K562 (cell line): Measurements from ENCODE around the gene SCFD2. TPM values are rescaled to one million over a fixed set of nuclear protein-coding genes. Genes with fewer than 3 reads are reported as not detected.

Source experiments
- ATAC-seq: fragments of 200-7000 bp; cut with Tn5 transposase; 3 replicates; pipeline ENCODE4 v1.9.1; 2020; ENCODE audit warnings: moderate library complexity
- BruUV-seq: library from RNA; stranded (reverse); fragments of 400-500 nt; replicated peaks from 2 replicates; lab custom pipeline; 2021; lab: Mats Ljungman, UMichigan
- CTCF ChIA-PET: fragments of 300-600 bp; formaldehyde crosslinking; extraction: SDS; loops from one replicate; lab custom pipeline; 2021; ENCODE audit warnings: low intra/inter-chr PET ratio; lab: Yijun Ruan, JAX
- POLR2A ChIA-PET: fragments of 300-600, 350-650 bp; sonication (Branson Sonifier 250); formaldehyde crosslinking; extraction: SDS; loops from one replicate; lab custom pipeline; 2021; ENCODE audit warnings: antibody characterized with exemption, inconsistent platforms; lab: Yijun Ruan, JAX
- DNase-seq, 4 experiments: peaks; one replicate each; pipeline versions ENCODE4 v3.0.0 to v3.0.0-alpha.2; 2011 to 2018; ENCODE audit warnings: low spot score in 3 of 4, mixed read lengths in 3 of 4; ENCODE audit errors: extremely low read depth in 1 of 4
- FAIRE-seq: peaks from 2 replicates; lab custom pipeline; 2011; peaks lifted over from hg19 to GRCh38; lab: Jason Lieb, UNC
- H2AFZ ChIP-seq: 2 replicates; pipeline ENCODE4 v1.6.0; 2011; ENCODE audit warnings: low read depth, low read length, control low read depth, inconsistent platforms
- H3K27ac ChIP-seq: fragments of 200-600 bp; 3 replicates; pipeline ENCODE4 v1.8.0; 2011; ENCODE audit warnings: low read depth, mild to moderate bottlenecking, control low read depth, inconsistent platforms, low read length, moderate library complexity, mixed read lengths; ENCODE audit errors: extremely low read depth
- H3K27me3 ChIP-seq, 2 experiments: fragments of 300-600 bp in 1 of 2; 2 replicates in 1 of 2; 3 replicates in 1 of 2; pipeline versions ENCODE4 v1.6.0 to v1.8.0; 2011; ENCODE audit warnings: inconsistent platforms in 2 of 2, low read length in 2 of 2, mild to moderate bottlenecking in 1 of 2, mixed read lengths in 1 of 2, moderate library complexity in 1 of 2; ENCODE audit not compliant: control insufficient read depth in 2 of 2, insufficient read depth in 2 of 2
- H3K36me3 ChIP-seq: fragments of 300-600 bp; 3 replicates; pipeline ENCODE4 v1.8.0; 2011; ENCODE audit warnings: mild to moderate bottlenecking, low read length, inconsistent platforms; ENCODE audit not compliant: control insufficient read depth, insufficient read depth
- H3K4me1 ChIP-seq, 2 experiments: fragments of 200-600 bp in 1 of 2; replicated peaks in 1 of 2; 2 replicates in 1 of 2; 3 replicates in 1 of 2; pipeline versions ENCODE4 v1.5.1 to v1.8.0; 2011; ENCODE audit warnings: inconsistent platforms in 2 of 2, low read length in 2 of 2, mild to moderate bottlenecking in 1 of 2, mixed read lengths in 1 of 2, moderate library complexity in 1 of 2; ENCODE audit not compliant: control insufficient read depth in 2 of 2, insufficient read depth in 2 of 2
- H3K4me2 ChIP-seq: 2 replicates; pipeline ENCODE4 v1.6.1; 2011; ENCODE audit warnings: low read length, control low read depth, inconsistent platforms, mixed read lengths; ENCODE audit not compliant: insufficient read depth
- H3K4me3 ChIP-seq: fragments of 200-600 bp; sonication (generic), shearing (Covaris generic); 2 replicates; pipeline ENCODE4 v1.5.1; 2016; ENCODE audit warnings: control low read depth, inconsistent platforms
- H3K79me2 ChIP-seq: fragments of 200-600 bp; 3 replicates; pipeline ENCODE4 v1.8.0; 2011; ENCODE audit warnings: low read length, inconsistent platforms; ENCODE audit not compliant: control insufficient read depth, insufficient read depth
- H3K9ac ChIP-seq, 2 experiments: 2 replicates each; pipeline versions ENCODE4 v1.6.0 to v1.6.1; 2011; ENCODE audit warnings: low read depth in 2 of 2, low read length in 2 of 2, control low read depth in 1 of 2, inconsistent platforms in 1 of 2, mild to moderate bottlenecking in 1 of 2, mixed read lengths in 1 of 2; ENCODE audit not compliant: insufficient read depth in 1 of 2
- H3K9me1 ChIP-seq: one replicate; pipeline ENCODE4 v1.6.0; 2011; ENCODE audit warnings: inconsistent platforms, mild to moderate bottlenecking, low read length, moderate library complexity; ENCODE audit not compliant: control insufficient read depth, insufficient read depth
- H3K9me3 ChIP-seq: replicated peaks from 2 replicates; pipeline ENCODE4 v1.5.1; 2011; ENCODE audit warnings: low read depth, low read length, inconsistent platforms; ENCODE audit not compliant: control insufficient read depth, insufficient read depth
- H4K20me1 ChIP-seq: replicated peaks from 2 replicates; pipeline ENCODE4 v1.6.1; 2011; ENCODE audit warnings: low read length, inconsistent platforms, mixed read lengths; ENCODE audit not compliant: control insufficient read depth, insufficient read depth
- CBX3 ChIP-seq, 2 experiments: IDR thresholded peaks; 1 replicate in 1 of 2; 2 replicates in 1 of 2; pipeline ENCODE4 v1.6.1; 2012; ENCODE audit warnings: inconsistent platforms in 2 of 2, low read length in 2 of 2, borderline replicate concordance in 1 of 2, control low read depth in 1 of 2
- CHD4 ChIP-seq: fragments of 200-600 bp; sonication (generic); IDR thresholded peaks from 3 replicates; pipeline ENCODE4 v1.6.1; 2012; ENCODE audit warnings: low read depth, mild to moderate bottlenecking, mixed read lengths, low read length, inconsistent platforms; ENCODE audit not compliant: insufficient read depth, insufficient replicate concordance, poor library complexity, severe bottlenecking
- ESRRA ChIP-seq: fragments of 450-650 bp; IDR thresholded peaks from 2 replicates; pipeline ENCODE4 v1.6.1; 2014; ENCODE audit warnings: low read depth, mild to moderate bottlenecking, moderate library complexity, borderline replicate concordance
- KDM5B ChIP-seq: fragments of 200-600 bp; sonication (generic); IDR thresholded peaks from 2 replicates; pipeline ENCODE4 v1.6.1; 2012; ENCODE audit warnings: low read depth, mild to moderate bottlenecking, moderate library complexity, low read length, control low read depth, inconsistent platforms; ENCODE audit not compliant: insufficient replicate concordance
- PCBP1 ChIP-seq: fragments of 200-400 bp; formaldehyde crosslinking; IDR thresholded peaks from 2 replicates; pipeline ENCODE4 v1.6.1; 2018; ENCODE audit warnings: mild to moderate bottlenecking, low read depth, low read length; ENCODE audit not compliant: poor library complexity, severe bottlenecking
- PPARD ChIP-seq: fragments of 250-450 bp; sonication (Bioruptor Pico); IDR thresholded peaks from 2 replicates; pipeline ENCODE4 v1.8.0; 2022; ENCODE audit warnings: inconsistent platforms, mild to moderate bottlenecking, moderate library complexity
- RFX1 ChIP-seq: fragments of 450-650 bp; IDR thresholded peaks from 2 replicates; pipeline ENCODE4 v1.6.1; 2016; ENCODE audit warnings: mild to moderate bottlenecking, moderate library complexity
- TRIM24 ChIP-seq, 2 experiments: fragments of 450-650 bp; IDR thresholded peaks; 2 replicates each; pipeline ENCODE4 v1.6.1; 2016
- WHSC1 ChIP-seq: IDR thresholded peaks from one replicate; pipeline ENCODE4 v1.6.1; 2012; ENCODE audit warnings: low read length, control low read depth, inconsistent platforms
- ZFX ChIP-seq: sonication (generic); formaldehyde crosslinking; IDR thresholded peaks from 2 replicates; pipeline ENCODE4 v1.8.0; 2022; ENCODE audit warnings: mild to moderate bottlenecking, missing genetic modification reagents, moderate library complexity
- ZNF174 ChIP-seq: fragments of 250-450 bp; sonication (Bioruptor Pico); IDR thresholded peaks from 2 replicates; pipeline ENCODE4 v1.4.0; 2020; ENCODE audit warnings: mild to moderate bottlenecking
- ZNF311 ChIP-seq: fragments of 250-450 bp; sonication (Bioruptor Pico); IDR thresholded peaks from 2 replicates; pipeline ENCODE4 v1.4.0; 2020; ENCODE audit warnings: mild to moderate bottlenecking, moderate library complexity
- ZNF507 ChIP-seq: conservative IDR thresholded peaks from 2 replicates; pipeline ENCODE4 v1.6.1; 2017; ENCODE audit warnings: missing genetic modification characterization, missing compliant biosample characterization
- WGBS: fragments of 100-300 bp; shearing (Covaris generic); methylation state at CpG from one replicate; pipeline ENCODE4 v1.1.6; 2016; ENCODE audit warnings: low coverage, mixed read lengths; ENCODE audit not compliant: insufficient coverage; ENCODE audit errors: missing lambda C conversion rate; 5-methylcytosine and 5-hydroxymethylcytosine counted together
- in situ Hi-C: fragments of 300-500 bp; cut with MboI; formaldehyde crosslinking; loops from 4 replicates; pipeline ENCODE4 v1.15.0; 2018; ENCODE audit warnings: inconsistent platforms, mixed read lengths
- intact Hi-C: fragments of 100-400 bp; cut with micrococcal nuclease; formaldehyde crosslinking; loops from 2 replicates; pipeline ENCODE4 v1.14.2; 2022
- polyA plus RNA-seq, 8 experiments: library from polyadenylated mRNA; depleted of rRNA in 4 of 8; stranded (reverse) in 5 of 8; unstranded in 3 of 8; fragments of >200 nt; fragmentation: Nextera tagmentation in 2 of 8; fragmentation: Illumina TruSeq in 1 of 8; extraction: Ambion mirVana in 2 of 8; extraction: Trizol in 1 of 8; gene quantifications; 2 replicates each; pipeline versions ENCODE4 v1.2.1 to v1.2.3, GENCODE V29; 2011 to 2014; ENCODE audit warnings: inconsistent platforms in 1 of 8, missing spikeins in 1 of 8
- total RNA-seq, 7 experiments: library from RNA; depleted of rRNA in 6 of 7; stranded (reverse); fragments of >200 nt in 6 of 7; fragmentation: Illumina TruSeq in 2 of 7; extraction: Trizol in 2 of 7; gene quantifications; 2 replicates each; pipeline versions ENCODE4 v1.2.1 to v1.2.3, GENCODE V29; 2011 to 2021; ENCODE audit warnings: low replicate concordance in 1 of 7
- TF ChIP-seq, protein P1 (sequence below): fragments of 450-650 bp; IDR thresholded peaks from 2 replicates; pipeline ENCODE4 v1.6.1; 2016; ENCODE audit warnings: low read depth
- TF ChIP-seq, protein P2 (sequence below): sonication (generic); formaldehyde crosslinking; IDR thresholded peaks from 2 replicates; pipeline ENCODE4 v1.8.1; 2022; ENCODE audit warnings: missing genetic modification reagents

Gene SCFD2
- total and polyA plus RNA-seq, 9 of the 15 experiments (the other 6 are each of a cell fraction or from before 2014, with no cell fraction given), result 5.7 to 30.3 (median 22.8) TPM

DNA sequence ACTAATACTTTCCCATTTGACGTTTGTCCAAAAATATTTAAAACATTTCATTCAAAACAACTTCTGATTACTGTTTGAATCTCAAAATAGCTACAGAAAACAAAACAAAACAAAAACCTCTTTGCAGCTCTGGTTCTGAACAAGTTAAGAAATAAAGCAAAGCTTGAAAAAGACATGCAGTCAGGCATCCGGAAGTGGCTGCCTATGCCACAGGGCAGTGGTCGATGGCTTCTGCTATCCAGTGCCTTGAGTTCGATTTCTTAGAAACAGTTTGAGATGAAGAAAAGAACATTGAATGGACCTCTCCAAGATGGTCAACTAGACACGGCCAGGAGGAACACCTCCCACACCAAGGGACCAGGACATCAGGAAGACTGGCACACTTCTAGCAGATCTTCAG, 125.3 kb downstream of the SCFD2 start:
- no peak for ATAC-seq
- WGBS, result 44% methylated on average over 5 of the region's 5 CpGs
- Histone ChIP-seq H3K9ac (no peak overlapping the region), H3K4me3 (no peak overlapping the region), H3K9me1 (peaks cover 2% of the 10 kb centered on the region), H3K27ac (no peak overlapping the region), H3K4me1 (no peaks in the 10 kb centered on the region), H3K79me2 (no peaks in the 10 kb centered on the region), H3K9me3 (no peaks in the 10 kb centered on the region; the same call in 1 of the 2 replicates), H3K4me2 (no peak overlapping the region), H3K27me3 (no peaks in the 10 kb centered on the region), H4K20me1 (no peaks in the 10 kb centered on the region), H2AFZ (no peak overlapping the region), H3K36me3 (no peaks in the 10 kb centered on the region; the same call in 2 of the 3 replicates)
- no TSS peak for BruUV-seq
- intact Hi-C loops, result no loop called here
- CTCF ChIA-PET, result no interaction called here
- DNase-seq, result no peak
- POLR2A ChIA-PET, result no interaction called here
- no peak for FAIRE-seq
- in situ Hi-C loops, result no loop called here
- no peak for TF ChIP-seq KDM5B
- no peak for TF ChIP-seq CBX3 (IDR thresholded peaks at IDR 0.05; ENCODE audit: borderline replicate concordance in 1 of 2, low read length in 2 of 2)
- TF ChIP-seq PCBP1, result no peak
- TF ChIP-seq, protein P1, sequence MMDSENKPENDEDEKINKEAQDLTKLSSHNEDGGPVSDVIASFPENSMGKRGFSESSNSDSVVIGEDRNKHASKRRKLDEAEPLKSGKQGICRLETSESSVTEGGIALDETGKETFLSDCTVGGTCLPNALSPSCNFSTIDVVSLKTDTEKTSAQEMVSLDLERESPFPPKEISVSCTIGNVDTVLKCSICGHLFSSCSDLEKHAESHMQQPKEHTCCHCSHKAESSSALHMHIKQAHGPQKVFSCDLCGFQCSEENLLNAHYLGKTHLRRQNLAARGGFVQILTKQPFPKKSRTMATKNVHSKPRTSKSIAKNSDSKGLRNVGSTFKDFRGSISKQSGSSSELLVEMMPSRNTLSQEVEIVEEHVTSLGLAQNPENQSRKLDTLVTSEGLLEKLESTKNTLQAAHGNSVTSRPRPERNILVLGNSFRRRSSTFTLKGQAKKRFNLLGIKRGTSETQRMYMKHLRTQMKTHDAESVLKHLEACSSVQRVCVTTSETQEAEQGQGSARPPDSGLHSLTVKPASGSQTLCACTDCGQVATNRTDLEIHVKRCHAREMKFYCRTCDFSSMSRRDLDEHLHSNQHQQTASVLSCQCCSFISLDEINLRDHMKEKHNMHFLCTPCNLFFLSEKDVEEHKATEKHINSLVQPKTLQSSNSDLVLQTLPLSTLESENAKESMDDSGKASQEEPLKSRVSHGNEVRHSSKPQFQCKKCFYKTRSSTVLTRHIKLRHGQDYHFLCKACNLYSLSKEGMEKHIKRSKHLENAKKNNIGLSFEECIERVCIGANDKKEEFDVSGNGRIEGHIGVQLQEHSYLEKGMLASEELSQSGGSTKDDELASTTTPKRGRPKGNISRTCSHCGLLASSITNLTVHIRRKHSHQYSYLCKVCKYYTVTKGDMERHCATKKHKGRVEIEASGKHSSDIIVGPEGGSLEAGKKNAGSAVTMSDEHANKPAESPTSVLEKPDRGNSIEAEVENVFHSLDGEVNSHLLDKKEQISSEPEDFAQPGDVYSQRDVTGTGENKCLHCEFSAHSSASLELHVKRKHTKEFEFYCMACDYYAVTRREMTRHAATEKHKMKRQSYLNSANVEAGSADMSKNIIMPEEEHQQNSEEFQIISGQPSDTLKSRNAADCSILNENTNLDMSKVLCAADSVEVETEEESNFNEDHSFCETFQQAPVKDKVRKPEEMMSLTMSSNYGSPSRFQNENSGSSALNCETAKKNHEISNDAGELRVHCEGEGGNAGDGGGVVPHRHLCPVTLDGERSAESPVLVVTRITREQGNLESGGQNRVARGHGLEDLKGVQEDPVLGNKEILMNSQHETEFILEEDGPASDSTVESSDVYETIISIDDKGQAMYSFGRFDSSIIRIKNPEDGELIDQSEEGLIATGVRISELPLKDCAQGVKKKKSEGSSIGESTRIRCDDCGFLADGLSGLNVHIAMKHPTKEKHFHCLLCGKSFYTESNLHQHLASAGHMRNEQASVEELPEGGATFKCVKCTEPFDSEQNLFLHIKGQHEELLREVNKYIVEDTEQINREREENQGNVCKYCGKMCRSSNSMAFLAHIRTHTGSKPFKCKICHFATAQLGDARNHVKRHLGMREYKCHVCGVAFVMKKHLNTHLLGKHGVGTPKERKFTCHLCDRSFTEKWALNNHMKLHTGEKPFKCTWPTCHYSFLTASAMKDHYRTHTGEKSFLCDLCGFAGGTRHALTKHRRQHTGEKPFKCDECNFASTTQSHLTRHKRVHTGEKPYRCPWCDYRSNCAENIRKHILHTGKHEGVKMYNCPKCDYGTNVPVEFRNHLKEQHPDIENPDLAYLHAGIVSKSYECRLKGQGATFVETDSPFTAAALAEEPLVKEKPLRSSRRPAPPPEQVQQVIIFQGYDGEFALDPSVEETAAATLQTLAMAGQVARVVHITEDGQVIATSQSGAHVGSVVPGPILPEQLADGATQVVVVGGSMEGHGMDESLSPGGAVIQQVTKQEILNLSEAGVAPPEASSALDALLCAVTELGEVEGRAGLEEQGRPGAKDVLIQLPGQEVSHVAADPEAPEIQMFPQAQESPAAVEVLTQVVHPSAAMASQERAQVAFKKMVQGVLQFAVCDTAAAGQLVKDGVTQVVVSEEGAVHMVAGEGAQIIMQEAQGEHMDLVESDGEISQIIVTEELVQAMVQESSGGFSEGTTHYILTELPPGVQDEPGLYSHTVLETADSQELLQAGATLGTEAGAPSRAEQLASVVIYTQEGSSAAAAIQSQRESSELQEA, result no peak
- TF ChIP-seq TRIM24 (IDR thresholded peaks at IDR 0.05), result no peak
- TF ChIP-seq ZNF174 (CRISPR knock-in tag), result no peak
- no peak for TF ChIP-seq CHD4
- no peak for TF ChIP-seq ZNF311 (CRISPR knock-in tag)
- TF ChIP-seq, protein P2, sequence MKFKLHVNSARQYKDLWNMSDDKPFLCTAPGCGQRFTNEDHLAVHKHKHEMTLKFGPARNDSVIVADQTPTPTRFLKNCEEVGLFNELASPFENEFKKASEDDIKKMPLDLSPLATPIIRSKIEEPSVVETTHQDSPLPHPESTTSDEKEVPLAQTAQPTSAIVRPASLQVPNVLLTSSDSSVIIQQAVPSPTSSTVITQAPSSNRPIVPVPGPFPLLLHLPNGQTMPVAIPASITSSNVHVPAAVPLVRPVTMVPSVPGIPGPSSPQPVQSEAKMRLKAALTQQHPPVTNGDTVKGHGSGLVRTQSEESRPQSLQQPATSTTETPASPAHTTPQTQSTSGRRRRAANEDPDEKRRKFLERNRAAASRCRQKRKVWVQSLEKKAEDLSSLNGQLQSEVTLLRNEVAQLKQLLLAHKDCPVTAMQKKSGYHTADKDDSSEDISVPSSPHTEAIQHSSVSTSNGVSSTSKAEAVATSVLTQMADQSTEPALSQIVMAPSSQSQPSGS (CRISPR knock-in tag), result no peak
- TF ChIP-seq WHSC1, result no peak
- no peak for TF ChIP-seq RFX1
- TF ChIP-seq ZFX, result no peak
- TF ChIP-seq ZNF507 (tag), result no peak
- TF ChIP-seq ESRRA, result no peak
- no peak for TF ChIP-seq PPARD (CRISPR knock-in tag)
